ENCODE results near the gene FFAR4. TPM values are rescaled to one million over a fixed set of nuclear protein-coding genes. Genes with fewer than 3 reads are reported as not detected.

Gene FFAR4
- total RNA-seq, 1 experiment from 2014 or later: not detected

GRCh38 chr10:93599778-93600177 lies 33.3 kb downstream of the FFAR4 start:
- intact Hi-C loops (cut with micrococcal nuclease; ENCODE audit: unreplicated experiment): no loop called here
- BruUV-seq (replicated peaks): no TSS peak
- Histone ChIP-seq H3K4me1 (ENCODE audit: insufficient read depth, low read length, poor library complexity, severe bottlenecking) (no peaks in the 10 kb centered on the region), H3K9me3 (ENCODE audit: low read depth, low read length, poor library complexity, severe bottlenecking) (no peaks in the 10 kb centered on the region), H3K36me3 (ENCODE audit: insufficient read depth, low read length, poor library complexity, severe bottlenecking) (no peaks in the 10 kb centered on the region), H3K4me3 (ENCODE audit: low read depth, low read length, poor library complexity, severe bottlenecking) (no peak overlapping the region), H3K27me3 (replicated peaks; ENCODE audit: insufficient read depth, low read depth, low read length, poor library complexity) (peaks cover 53% of the 10 kb centered on the region), H3K27ac (ENCODE audit: low read depth, low read length, poor library complexity, severe bottlenecking) (no peak overlapping the region)
- POLR2A ChIA-PET (ENCODE audit: low non-redundant PET): no interaction called here
- CTCF ChIA-PET: no interaction called here
- no peak for TF ChIP-seq CTCF (conservative IDR thresholded peaks at IDR 0.05; ENCODE audit: low read depth, low read length)
- no peak for TF ChIP-seq EZH2 (IDR thresholded peaks at IDR 0.05; ENCODE audit: borderline replicate concordance, low read depth, low read length, poor library complexity, severe bottlenecking)
- DNase-seq (ENCODE audit: low spot score): no peak

GRCh38 chr10:93600446-93601145 lies 34.1 kb downstream of the FFAR4 start:
- Histone ChIP-seq H3K4me1 (ENCODE audit: insufficient read depth, low read length, poor library complexity, severe bottlenecking) (no peaks in the 10 kb centered on the region), H3K27me3 (replicated peaks; ENCODE audit: insufficient read depth, low read depth, low read length, poor library complexity) (peaks cover 55% of the 10 kb centered on the region), H3K36me3 (ENCODE audit: insufficient read depth, low read length, poor library complexity, severe bottlenecking) (no peaks in the 10 kb centered on the region), H3K4me3 (ENCODE audit: low read depth, low read length, poor library complexity, severe bottlenecking) (peak overlapping the region; percentile 26), H3K27ac (ENCODE audit: low read depth, low read length, poor library complexity, severe bottlenecking) (no peak overlapping the region), H3K9me3 (ENCODE audit: low read depth, low read length, poor library complexity, severe bottlenecking) (no peaks in the 10 kb centered on the region)
- no TSS peak for BruUV-seq (replicated peaks)
- intact Hi-C loops (cut with micrococcal nuclease; ENCODE audit: unreplicated experiment): no loop called here
- ChIA-PET CTCF (no interaction called here), POLR2A (ENCODE audit: low non-redundant PET) (no interaction called here)
- TF ChIP-seq EZH2 (IDR thresholded peaks at IDR 0.05; ENCODE audit: borderline replicate concordance, low read depth, low read length, poor library complexity, severe bottlenecking) (no peak), CTCF (conservative IDR thresholded peaks at IDR 0.05; ENCODE audit: low read depth, low read length) (no peak)
- no peak for DNase-seq (ENCODE audit: low spot score)

- Histone ChIP-seq H3K27me3 (replicated peaks; ENCODE audit: insufficient read depth, low read depth, low read length, poor library complexity) (peaks cover 55% of the 10 kb centered on the region), H3K9me3 (ENCODE audit: low read depth, low read length, poor library complexity, severe bottlenecking) (no peaks in the 10 kb centered on the region), H3K4me1 (ENCODE audit: insufficient read depth, low read length, poor library complexity, severe bottlenecking) (no peaks in the 10 kb centered on the region), H3K36me3 (ENCODE audit: insufficient read depth, low read length, poor library complexity, severe bottlenecking) (no peaks in the 10 kb centered on the region), H3K4me3 (ENCODE audit: low read depth, low read length, poor library complexity, severe bottlenecking) (peak within 1 kb of the TSS; percentile 26), H3K27ac (ENCODE audit: low read depth, low read length, poor library complexity, severe bottlenecking) (no peak within 1 kb of the TSS)
- no TSS peak for BruUV-seq (replicated peaks)
- no peak for DNase-seq (ENCODE audit: low spot score)
- ChIA-PET CTCF (no interaction called here), POLR2A (ENCODE audit: low non-redundant PET) (no interaction called here)
- peak; percentile 92 for TF ChIP-seq EZH2 (IDR thresholded peaks at IDR 0.05; ENCODE audit: borderline replicate concordance, low read depth, low read length, poor library complexity, severe bottlenecking)
- TF ChIP-seq CTCF (conservative IDR thresholded peaks at IDR 0.05; ENCODE audit: low read depth, low read length): no peak
- intact Hi-C loops (cut with micrococcal nuclease; ENCODE audit: unreplicated experiment): no loop called here
Observed at GRCh38 chr10:93601146-93601773, 34.8 kb downstream of the FFAR4 start, which contains the start of gene RBP4. Gene RBP4, minus strand, starts transcription at chr10:93601235. Its CDS starts 207 bp downstream, at chr10:93601028.

All from A673 (cell line).